SK-N-SH (cell line): ENCODE data around the gene TADA3. TPM values are rescaled to one million over a fixed set of nuclear protein-coding genes. Genes with fewer than 3 reads are reported as not detected.

Experiments used
- CTCF ChIA-PET: fragments of 300-600, 350-600 bp; formaldehyde crosslinking; extraction: SDS; loops from one replicate; lab custom pipeline; 2021; lab: Yijun Ruan, JAX
- POLR2A ChIA-PET: fragments of 350-600 bp; sonication (Branson Sonifier 250); formaldehyde crosslinking; extraction: SDS; loops from one replicate; lab custom pipeline; 2020; ENCODE audit warnings: antibody characterized with exemption, inconsistent platforms; lab: Yijun Ruan, JAX
- DNase-seq: peaks from one replicate; pipeline ENCODE4 v3.0.0; 2012
- H2AFZ ChIP-seq: fragments of 200-600 bp; sonication (generic); 2 replicates; pipeline ENCODE4 v1.8.1; 2016; ENCODE audit warnings: antibody characterized with exemption, mild to moderate bottlenecking, low read depth
- H3F3A ChIP-seq: fragments of 200-600 bp; sonication (generic); replicated peaks from 2 replicates; pipeline ENCODE3; 2016; ENCODE audit warnings: antibody characterized with exemption, mild to moderate bottlenecking; ENCODE audit not compliant: insufficient read depth
- H3K27ac ChIP-seq, 2 experiments: fragments of 200-500 bp in 1 of 2; fragments of 200-600 bp in 1 of 2; sonication (Bioruptor generic) in 1 of 2; sonication (generic), shearing (Covaris generic) in 1 of 2; 2 replicates each; pipeline versions ENCODE4 v1.5.1 to v1.6.1; 2014 to 2016; ENCODE audit warnings: low read depth in 2 of 2, inconsistent platforms in 1 of 2, low read length in 1 of 2, mild to moderate bottlenecking in 1 of 2, mixed read lengths in 1 of 2
- H3K27me3 ChIP-seq: fragments of 200-600 bp; sonication (generic), shearing (Covaris generic); 2 replicates; pipeline ENCODE4 v1.6.1; 2016; ENCODE audit warnings: mixed run types; ENCODE audit not compliant: insufficient read depth
- H3K36me3 ChIP-seq, 2 experiments: fragments of 200-500 bp in 1 of 2; fragments of 200-600 bp in 1 of 2; sonication (Bioruptor generic) in 1 of 2; sonication (generic) in 1 of 2; replicated peaks in 1 of 2; 2 replicates each; pipeline versions ENCODE3 to v1.5.1; 2014 to 2016; ENCODE audit warnings: low read length in 1 of 2, mild to moderate bottlenecking in 1 of 2; ENCODE audit not compliant: insufficient read depth in 2 of 2, control insufficient read depth in 1 of 2
- H3K4me1 ChIP-seq, 2 experiments: fragments of 200-500 bp in 1 of 2; fragments of 200-600 bp in 1 of 2; sonication (Bioruptor generic) in 1 of 2; sonication (generic), shearing (Covaris generic) in 1 of 2; 2 replicates each; pipeline versions ENCODE4 v1.5.1 to v1.6.1; 2014 to 2016; ENCODE audit warnings: low read depth in 1 of 2, low read length in 1 of 2, mixed run types in 1 of 2; ENCODE audit not compliant: insufficient read depth in 2 of 2, control insufficient read depth in 1 of 2
- H3K4me2 ChIP-seq: fragments of 200-600 bp; sonication (generic), shearing (Covaris generic); 2 replicates; pipeline ENCODE4 v1.6.1; 2017; ENCODE audit warnings: mixed run types
- H3K4me3 ChIP-seq, 2 experiments: fragments of 200-500 bp in 1 of 2; fragments of 200-600 bp in 1 of 2; sonication (Bioruptor generic) in 1 of 2; sonication (generic), shearing (Covaris generic) in 1 of 2; 2 replicates each; pipeline versions ENCODE4 v1.5.1 to v1.8.1; 2014 to 2016; ENCODE audit warnings: low read depth in 2 of 2, inconsistent platforms in 1 of 2, low read length in 1 of 2, mild to moderate bottlenecking in 1 of 2, mixed read lengths in 1 of 2, moderate library complexity in 1 of 2
- H3K79me2 ChIP-seq: fragments of 200-600 bp; sonication (generic); 2 replicates; pipeline ENCODE4 v1.8.1; 2017; ENCODE audit warnings: mild to moderate bottlenecking; ENCODE audit not compliant: insufficient read depth
- H3K9ac ChIP-seq: fragments of 200-600 bp; sonication (generic); 2 replicates; pipeline ENCODE4 v1.6.1; 2017; ENCODE audit warnings: mixed run types
- H3K9me2 ChIP-seq: fragments of 200-600 bp; sonication (generic); 2 replicates; pipeline ENCODE4 v1.6.1; 2017; ENCODE audit warnings: mixed run types
- H3K9me3 ChIP-seq: fragments of 200-600 bp; sonication (generic); 2 replicates; pipeline ENCODE4 v1.6.1; 2017; ENCODE audit warnings: mixed run types, mild to moderate bottlenecking, moderate library complexity
- H4K20me1 ChIP-seq: fragments of 200-600 bp; sonication (generic); 2 replicates; pipeline ENCODE4 v1.6.1; 2017; ENCODE audit warnings: mild to moderate bottlenecking, mixed run types; ENCODE audit not compliant: insufficient read depth
- CHD2 ChIP-seq: fragments of 150-350 bp; IDR thresholded peaks from 2 replicates; pipeline ENCODE4 v1.6.1; 2018; ENCODE audit warnings: low read length; ENCODE audit not compliant: partially characterized antibody
- ELF1 ChIP-seq: IDR thresholded peaks from 2 replicates; pipeline ENCODE4 v1.4.0; 2012
- EP300 ChIP-seq, 2 experiments: IDR thresholded peaks; 2 replicates each; pipeline versions ENCODE4 v1.4.0 to v1.6.1; 2012; ENCODE audit warnings: borderline replicate concordance in 1 of 2, low read depth in 1 of 2, low read length in 1 of 2
- GABPA ChIP-seq: IDR thresholded peaks from 2 replicates; pipeline ENCODE4 v1.4.0; 2012; ENCODE audit warnings: low read depth, mild to moderate bottlenecking
- JUND ChIP-seq: IDR thresholded peaks from 2 replicates; pipeline ENCODE4 v1.4.0; 2012
- MXI1 ChIP-seq: IDR thresholded peaks from 2 replicates; pipeline ENCODE4 v1.6.1; 2012; ENCODE audit warnings: mild to moderate bottlenecking, low read depth, low read length, improper control_type of control experiment
- NFIC ChIP-seq: IDR thresholded peaks from 2 replicates; pipeline ENCODE4 v1.4.0; 2012; ENCODE audit warnings: borderline replicate concordance
- NRF1 ChIP-seq: IDR thresholded peaks from 2 replicates; pipeline ENCODE4 v1.6.1; 2012; ENCODE audit warnings: low read depth, mild to moderate bottlenecking, low read length
- POLR2AphosphoS5 ChIP-seq: IDR thresholded peaks from 2 replicates; pipeline ENCODE4 v1.6.1; 2012; ENCODE audit warnings: low read depth, low read length
- RAD21 ChIP-seq: IDR thresholded peaks from 2 replicates; pipeline ENCODE4 v1.6.1; 2012; ENCODE audit warnings: mild to moderate bottlenecking, low read length
- REST ChIP-seq: IDR thresholded peaks from 2 replicates; pipeline ENCODE4 v1.6.1; 2012; ENCODE audit warnings: mild to moderate bottlenecking, low read depth, low read length, moderate library complexity
- SMC3 ChIP-seq: IDR thresholded peaks from 2 replicates; pipeline ENCODE4 v1.6.1; 2012; ENCODE audit warnings: low read depth, low read length, improper control_type of control experiment
- TAF1 ChIP-seq: IDR thresholded peaks from 2 replicates; pipeline ENCODE4 v1.6.1; 2012; ENCODE audit warnings: low read depth, mild to moderate bottlenecking, low read length, moderate library complexity, borderline replicate concordance
- WGBS: methylation state at CpG from one replicate; pipeline ENCODE4 v1.1.6; 2017; ENCODE audit warnings: low lambda C conversion rate; 5-methylcytosine and 5-hydroxymethylcytosine counted together
- polyA plus RNA-seq, 3 experiments: library from polyadenylated mRNA; depleted of rRNA; stranded (reverse); fragments of >200 nt; gene quantifications; 2 replicates each; pipeline ENCODE4 v1.2.3, GENCODE V29; 2012
- TF ChIP-seq, protein P1 (sequence below): fragments of 200-600 bp; sonication (generic); IDR thresholded peaks from 2 replicates; pipeline ENCODE4 v1.6.1; 2017; ENCODE audit warnings: antibody characterized with exemption, mild to moderate bottlenecking, moderate library complexity
- TF ChIP-seq, protein P2 (sequence below): IDR thresholded peaks from 2 replicates; pipeline ENCODE4 v1.4.0; 2012; ENCODE audit warnings: low read depth, borderline replicate concordance
- TF ChIP-seq, protein P3 (sequence below): IDR thresholded peaks from 2 replicates; pipeline ENCODE4 v1.4.0; 2012; ENCODE audit warnings: low read depth, borderline replicate concordance

Gene TADA3
- polyA plus RNA-seq, 1 of the 3 experiments (the other 2 are of a cell fraction) = 102 TPM

GRCh38 chr3:9807981-9808344 lies 15.7 kb upstream of the TADA3 start (continued):
- TF ChIP-seq, protein P1, sequence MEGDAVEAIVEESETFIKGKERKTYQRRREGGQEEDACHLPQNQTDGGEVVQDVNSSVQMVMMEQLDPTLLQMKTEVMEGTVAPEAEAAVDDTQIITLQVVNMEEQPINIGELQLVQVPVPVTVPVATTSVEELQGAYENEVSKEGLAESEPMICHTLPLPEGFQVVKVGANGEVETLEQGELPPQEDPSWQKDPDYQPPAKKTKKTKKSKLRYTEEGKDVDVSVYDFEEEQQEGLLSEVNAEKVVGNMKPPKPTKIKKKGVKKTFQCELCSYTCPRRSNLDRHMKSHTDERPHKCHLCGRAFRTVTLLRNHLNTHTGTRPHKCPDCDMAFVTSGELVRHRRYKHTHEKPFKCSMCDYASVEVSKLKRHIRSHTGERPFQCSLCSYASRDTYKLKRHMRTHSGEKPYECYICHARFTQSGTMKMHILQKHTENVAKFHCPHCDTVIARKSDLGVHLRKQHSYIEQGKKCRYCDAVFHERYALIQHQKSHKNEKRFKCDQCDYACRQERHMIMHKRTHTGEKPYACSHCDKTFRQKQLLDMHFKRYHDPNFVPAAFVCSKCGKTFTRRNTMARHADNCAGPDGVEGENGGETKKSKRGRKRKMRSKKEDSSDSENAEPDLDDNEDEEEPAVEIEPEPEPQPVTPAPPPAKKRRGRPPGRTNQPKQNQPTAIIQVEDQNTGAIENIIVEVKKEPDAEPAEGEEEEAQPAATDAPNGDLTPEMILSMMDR = no peak
- no peak for TF ChIP-seq NRF1
- no peak for TF ChIP-seq NFIC

DNA sequence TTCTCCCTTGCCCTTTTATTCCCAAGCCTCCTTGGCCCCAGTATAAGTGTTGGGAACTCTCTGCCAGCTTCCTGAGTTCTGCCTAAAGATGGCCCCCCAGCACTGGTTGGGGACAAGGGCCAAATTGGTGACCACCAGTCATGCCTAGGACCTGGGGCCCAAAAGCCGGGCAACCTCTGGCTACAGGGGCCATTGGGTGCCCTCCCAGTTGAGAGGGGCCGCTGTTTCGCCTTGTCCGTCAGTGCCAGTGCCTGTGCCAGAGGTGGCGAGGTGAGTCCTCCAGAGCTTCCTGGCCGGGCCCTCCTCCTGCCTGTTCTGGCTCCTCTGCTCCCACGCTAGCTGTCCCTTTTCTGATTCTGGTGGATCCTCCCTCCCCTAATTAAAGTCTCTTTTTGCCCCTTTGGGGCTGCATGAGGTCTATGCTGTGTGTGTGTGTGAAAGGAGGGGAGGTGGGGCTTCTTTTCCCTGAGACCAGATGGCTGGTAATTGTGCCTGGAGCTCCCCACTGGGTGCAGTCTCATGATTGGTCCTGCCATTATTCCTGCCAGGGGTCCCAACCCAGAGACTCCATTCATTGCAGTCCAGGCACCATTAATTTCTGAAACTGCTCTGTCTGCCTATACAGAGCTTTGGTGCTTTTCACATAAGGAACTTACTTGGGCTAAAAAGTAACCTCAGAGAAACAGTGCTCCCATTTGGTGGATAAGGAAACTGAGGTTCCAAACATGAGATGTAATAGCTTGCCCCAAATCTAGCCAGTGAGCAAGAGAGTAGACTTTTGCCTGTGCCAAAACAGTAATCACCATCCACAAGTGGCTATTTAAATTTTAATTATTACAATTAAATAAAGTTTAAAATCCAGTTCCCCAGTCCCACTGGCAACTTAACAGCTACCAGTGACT lies 14.7 kb upstream of the TADA3 start:
- Histone ChIP-seq H3K9me3 (no peaks in the 10 kb centered on the region), H4K20me1 (no peaks in the 10 kb centered on the region), H2AFZ (no peak overlapping the region), H3K4me1 (peaks cover 3 to 20% of the 10 kb centered on the region in 2 experiments; a peak in 1 of 4 replicates), H3K4me2 (no peak overlapping the region), H3K27me3 (no peaks in the 10 kb centered on the region), H3F3A (peaks cover 42% of the 10 kb centered on the region), H3K4me3 (no peak overlapping the region), H3K79me2 (0 out of 2 replicates have a peak, but pooled peaks cover 6% of the 10 kb centered on the region), H3K36me3 (peaks cover 39 to 46% of the 10 kb centered on the region in 2 experiments), H3K9me2 (no peaks in the 10 kb centered on the region), H3K27ac (no peak overlapping the region; a peak in 1 of 4 replicates), H3K9ac (no peak overlapping the region)
- CTCF ChIA-PET = no interaction called here
- TF ChIP-seq, protein P2, sequence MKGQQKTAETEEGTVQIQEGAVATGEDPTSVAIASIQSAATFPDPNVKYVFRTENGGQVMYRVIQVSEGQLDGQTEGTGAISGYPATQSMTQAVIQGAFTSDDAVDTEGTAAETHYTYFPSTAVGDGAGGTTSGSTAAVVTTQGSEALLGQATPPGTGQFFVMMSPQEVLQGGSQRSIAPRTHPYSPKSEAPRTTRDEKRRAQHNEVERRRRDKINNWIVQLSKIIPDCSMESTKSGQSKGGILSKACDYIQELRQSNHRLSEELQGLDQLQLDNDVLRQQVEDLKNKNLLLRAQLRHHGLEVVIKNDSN = no peak
- POLR2A ChIA-PET = interaction anchor here (0.8 kb wide), 1 partner anchor 14 kb away, joined by 3 read pairs; the partner anchor contains the start of gene ARPC4
- WGBS = 94% methylated on average over 3 of the region's 7 CpGs
- no peak for DNase-seq

GRCh38 chr3:9806137-9806536 lies 13.9 kb upstream of the TADA3 start:
- POLR2A ChIA-PET = interaction anchor here (0.8 to 1.6 kb wide), 2 partner anchors 13 kb away, joined by 3 to 9 read pairs; partner anchors contain the start of genes ARPC4 and TADA3
- peaks cover 44 to 54% of the 10 kb centered on the region in 2 experiments for H3K36me3 ChIP-seq
- no peak for TF ChIP-seq POLR2AphosphoS5
- no peak for TF ChIP-seq TAF1
- no peak for TF ChIP-seq REST
- no peak for TF ChIP-seq SMC3
- TF ChIP-seq MXI1 = no peak
- TF ChIP-seq RAD21 = no peak
- no peak for TF ChIP-seq ELF1
- TF ChIP-seq EP300 (IDR thresholded peaks at IDR 0.05; ENCODE audit: borderline replicate concordance in 1 of 2, low read depth in 1 of 2, low read length in 1 of 2) = no peak
- TF ChIP-seq, protein P3, sequence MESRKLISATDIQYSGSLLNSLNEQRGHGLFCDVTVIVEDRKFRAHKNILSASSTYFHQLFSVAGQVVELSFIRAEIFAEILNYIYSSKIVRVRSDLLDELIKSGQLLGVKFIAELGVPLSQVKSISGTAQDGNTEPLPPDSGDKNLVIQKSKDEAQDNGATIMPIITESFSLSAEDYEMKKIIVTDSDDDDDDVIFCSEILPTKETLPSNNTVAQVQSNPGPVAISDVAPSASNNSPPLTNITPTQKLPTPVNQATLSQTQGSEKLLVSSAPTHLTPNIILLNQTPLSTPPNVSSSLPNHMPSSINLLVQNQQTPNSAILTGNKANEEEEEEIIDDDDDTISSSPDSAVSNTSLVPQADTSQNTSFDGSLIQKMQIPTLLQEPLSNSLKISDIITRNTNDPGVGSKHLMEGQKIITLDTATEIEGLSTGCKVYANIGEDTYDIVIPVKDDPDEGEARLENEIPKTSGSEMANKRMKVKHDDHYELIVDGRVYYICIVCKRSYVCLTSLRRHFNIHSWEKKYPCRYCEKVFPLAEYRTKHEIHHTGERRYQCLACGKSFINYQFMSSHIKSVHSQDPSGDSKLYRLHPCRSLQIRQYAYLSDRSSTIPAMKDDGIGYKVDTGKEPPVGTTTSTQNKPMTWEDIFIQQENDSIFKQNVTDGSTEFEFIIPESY = no peak
- no peak for TF ChIP-seq JUND
- TF ChIP-seq GABPA = no peak
- no peak for TF ChIP-seq CHD2

More at GRCh38 chr3:9806137-9806536, 13.9 kb upstream of the TADA3 start:
- H3K9me3 ChIP-seq = no peaks in the 10 kb centered on the region
- H3K27ac ChIP-seq = no peak overlapping the region
- H3K4me1 ChIP-seq = peaks cover 3 to 20% of the 10 kb centered on the region in 2 experiments; a peak in 1 of 4 replicates
- H3K79me2 ChIP-seq = peaks cover 10% of the 10 kb centered on the region; the same call in 1 of the 2 replicates
- CTCF ChIA-PET = no interaction called here
- no peak overlapping the region for H3K4me3 ChIP-seq
- H3F3A ChIP-seq = peaks cover 42% of the 10 kb centered on the region
- no peaks in the 10 kb centered on the region for H3K9me2 ChIP-seq
- DNase-seq = no peak
- H3K9ac ChIP-seq = no peak overlapping the region
- WGBS = 96% methylated on average over 12 of the region's 12 CpGs
- H3K27me3 ChIP-seq = no peaks in the 10 kb centered on the region
- H2AFZ ChIP-seq = no peak overlapping the region
- H3K4me2 ChIP-seq = no peak overlapping the region
- no peaks in the 10 kb centered on the region for H4K20me1 ChIP-seq
